ENCODE data around the gene CUEDC2.

CUEDC2 gene, protein sequence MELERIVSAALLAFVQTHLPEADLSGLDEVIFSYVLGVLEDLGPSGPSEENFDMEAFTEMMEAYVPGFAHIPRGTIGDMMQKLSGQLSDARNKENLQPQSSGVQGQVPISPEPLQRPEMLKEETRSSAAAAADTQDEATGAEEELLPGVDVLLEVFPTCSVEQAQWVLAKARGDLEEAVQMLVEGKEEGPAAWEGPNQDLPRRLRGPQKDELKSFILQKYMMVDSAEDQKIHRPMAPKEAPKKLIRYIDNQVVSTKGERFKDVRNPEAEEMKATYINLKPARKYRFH

DNA sequence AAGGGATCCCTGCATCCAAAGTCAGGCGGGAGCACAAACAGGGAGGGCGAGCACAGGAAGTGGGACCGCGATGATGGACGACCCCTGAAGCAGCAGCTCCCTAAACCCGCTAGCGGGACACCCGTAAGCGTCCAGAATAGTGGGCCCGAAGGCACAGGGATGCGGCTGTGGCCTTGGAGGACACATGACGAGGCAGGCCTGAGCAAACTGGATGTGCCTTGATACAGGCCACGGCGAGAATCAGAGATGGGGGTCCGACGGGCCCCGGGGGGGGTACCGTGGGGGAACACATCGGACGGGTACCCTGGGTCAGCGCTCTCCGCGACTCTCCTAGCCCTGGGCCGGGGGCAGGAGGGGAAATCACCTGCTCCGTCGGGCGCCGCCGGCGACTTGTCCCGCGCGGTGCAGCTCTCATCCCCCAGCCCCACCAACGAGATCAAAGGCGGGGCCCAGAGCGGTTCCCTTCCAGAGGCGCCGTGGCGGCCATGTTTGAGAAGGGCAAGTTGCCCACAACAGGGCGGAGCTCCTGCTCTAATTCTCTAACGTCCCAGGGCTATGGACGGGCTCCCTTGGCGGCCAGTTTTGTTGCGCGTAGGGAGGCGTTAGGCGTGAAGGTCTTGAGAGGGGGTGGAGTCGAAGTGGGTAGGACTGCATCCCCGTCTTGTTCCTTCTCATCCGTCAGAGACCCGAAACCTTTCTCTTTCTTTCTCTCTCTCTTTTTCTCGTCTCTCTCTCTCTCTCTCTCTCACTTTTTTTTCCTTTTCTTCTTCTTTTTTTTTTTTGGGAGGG is at the start of gene CUEDC2:
CUEDC2 (minus strand) TSS at position 413 of the 789 bp plus-strand sequence. CDS start 7,386 bp downstream, outside the sequence.
- peak; percentile 91 for DNase-seq (ENCODE audit: low spot score)
- TF ChIP-seq, protein P1, sequence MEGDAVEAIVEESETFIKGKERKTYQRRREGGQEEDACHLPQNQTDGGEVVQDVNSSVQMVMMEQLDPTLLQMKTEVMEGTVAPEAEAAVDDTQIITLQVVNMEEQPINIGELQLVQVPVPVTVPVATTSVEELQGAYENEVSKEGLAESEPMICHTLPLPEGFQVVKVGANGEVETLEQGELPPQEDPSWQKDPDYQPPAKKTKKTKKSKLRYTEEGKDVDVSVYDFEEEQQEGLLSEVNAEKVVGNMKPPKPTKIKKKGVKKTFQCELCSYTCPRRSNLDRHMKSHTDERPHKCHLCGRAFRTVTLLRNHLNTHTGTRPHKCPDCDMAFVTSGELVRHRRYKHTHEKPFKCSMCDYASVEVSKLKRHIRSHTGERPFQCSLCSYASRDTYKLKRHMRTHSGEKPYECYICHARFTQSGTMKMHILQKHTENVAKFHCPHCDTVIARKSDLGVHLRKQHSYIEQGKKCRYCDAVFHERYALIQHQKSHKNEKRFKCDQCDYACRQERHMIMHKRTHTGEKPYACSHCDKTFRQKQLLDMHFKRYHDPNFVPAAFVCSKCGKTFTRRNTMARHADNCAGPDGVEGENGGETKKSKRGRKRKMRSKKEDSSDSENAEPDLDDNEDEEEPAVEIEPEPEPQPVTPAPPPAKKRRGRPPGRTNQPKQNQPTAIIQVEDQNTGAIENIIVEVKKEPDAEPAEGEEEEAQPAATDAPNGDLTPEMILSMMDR (IDR thresholded peaks at IDR 0.05; ENCODE audit: extremely low read depth, missing control alignments), result no peak

DNA sequence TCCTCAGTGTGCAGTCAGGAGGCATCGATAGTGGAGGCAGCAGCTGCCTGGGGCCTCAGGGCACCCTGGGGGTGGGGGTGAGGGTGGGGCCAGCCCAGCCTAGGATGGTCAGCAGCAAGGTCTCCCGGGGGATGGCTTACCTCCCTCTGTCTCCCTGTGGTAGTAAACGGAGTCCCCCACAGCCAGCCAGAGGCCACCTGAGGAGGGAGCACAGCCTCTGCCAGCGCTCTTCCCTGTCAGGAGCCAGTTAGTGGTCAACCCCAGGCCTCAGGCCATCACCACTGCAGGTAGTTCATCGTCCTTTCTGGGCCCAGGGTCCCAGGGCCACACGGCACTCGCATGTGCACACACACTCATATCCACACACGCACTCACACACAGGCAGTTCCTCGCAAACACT is 48.0 kb upstream of the CUEDC2 start:
- TF ChIP-seq, protein P1 (IDR thresholded peaks at IDR 0.05; ENCODE audit: extremely low read depth, missing control alignments), result no peak

DNA sequence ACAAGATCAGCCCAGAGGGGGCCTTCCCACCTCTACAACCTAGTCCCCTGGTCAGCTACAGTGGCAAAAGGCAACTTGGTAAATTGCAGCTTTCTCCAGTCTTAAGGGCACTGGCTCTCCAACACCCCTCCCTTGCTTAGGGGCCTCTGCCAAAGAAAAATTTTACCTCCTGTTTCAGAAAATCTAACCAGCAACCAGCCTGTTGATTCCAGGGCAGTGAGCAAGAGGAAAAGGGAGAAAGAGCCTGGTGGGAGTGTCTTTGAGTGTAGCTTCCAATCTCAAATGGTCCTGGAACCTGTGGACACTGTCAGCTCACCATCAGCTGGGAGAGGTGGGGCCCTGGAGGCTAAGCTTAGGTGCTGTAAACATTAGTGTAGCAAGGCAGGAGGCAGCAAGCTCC is 47.3 kb upstream of the CUEDC2 start:
- TF ChIP-seq, protein P1 (IDR thresholded peaks at IDR 0.05; ENCODE audit: extremely low read depth, missing control alignments), result no peak
- no peak for DNase-seq (ENCODE audit: low spot score)

More for the DNA sequence above, 48.0 kb upstream of the CUEDC2 start:
- no peak for DNase-seq (ENCODE audit: low spot score)

DNA sequence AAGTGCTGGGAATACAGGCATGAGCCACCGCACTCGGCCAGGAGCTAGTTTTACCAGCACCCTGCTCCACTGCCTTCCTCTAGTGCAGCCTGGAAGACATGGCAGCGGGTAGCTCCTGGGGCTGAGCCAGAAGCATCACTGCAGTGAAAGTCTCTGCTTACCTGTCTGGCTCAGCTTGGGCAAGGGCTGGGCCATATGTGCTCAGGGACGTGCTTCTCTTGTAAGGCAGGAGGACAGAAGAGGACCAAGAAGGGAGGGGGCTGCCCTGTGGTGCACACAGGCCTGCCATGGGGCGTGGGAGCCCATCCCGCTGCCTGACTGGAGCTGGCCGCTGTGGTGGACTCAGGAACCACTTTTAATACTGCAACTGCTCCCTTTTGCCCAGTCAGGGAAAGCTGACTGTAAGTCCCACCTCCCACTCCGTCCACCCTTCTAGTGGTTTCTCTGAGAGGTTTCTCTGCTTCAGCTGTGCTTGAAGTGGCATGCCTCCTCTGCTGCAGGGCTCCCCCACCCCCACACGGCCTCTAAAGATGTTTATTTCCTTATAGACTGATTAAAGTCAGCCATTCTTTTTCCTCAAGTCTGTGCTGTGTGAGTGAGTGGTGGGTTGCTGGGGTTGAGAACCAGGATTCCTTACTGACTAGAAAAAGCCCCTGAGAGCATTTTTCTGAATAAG is 44.2 kb upstream of the CUEDC2 start:
- TF ChIP-seq, protein P1 (IDR thresholded peaks at IDR 0.05; ENCODE audit: extremely low read depth, missing control alignments), result no peak
- DNase-seq (ENCODE audit: low spot score), result no peak

DNA sequence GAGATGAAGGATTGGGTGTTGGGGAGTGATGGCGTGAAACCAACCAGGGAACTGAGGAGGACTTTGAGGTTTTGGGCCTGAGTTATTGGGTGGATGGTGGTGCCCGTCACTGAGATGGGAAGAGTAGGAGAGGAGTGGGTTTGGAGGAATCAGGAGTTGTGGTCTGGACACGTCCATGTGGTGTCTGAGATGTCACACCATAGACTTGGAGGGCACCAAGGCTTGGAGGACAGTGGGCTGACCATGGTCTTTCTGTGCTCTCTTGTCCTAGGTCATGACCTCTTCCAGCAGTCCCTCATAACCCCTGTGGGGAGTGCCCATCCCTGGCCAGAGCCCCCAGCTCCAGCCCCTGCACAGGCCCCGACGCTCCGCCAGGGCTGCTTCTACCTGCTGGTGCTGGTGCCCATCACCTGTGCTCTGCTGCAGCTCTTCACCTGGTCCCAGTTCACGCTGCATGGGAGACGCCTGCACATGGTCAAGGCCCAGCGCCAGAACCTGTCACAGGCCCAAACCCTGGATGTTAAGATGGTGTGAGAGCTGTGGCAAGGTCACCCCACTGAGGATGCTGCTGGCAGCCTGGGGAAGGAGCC is 43.2 kb upstream of the CUEDC2 start:
- TF ChIP-seq, protein P1 (IDR thresholded peaks at IDR 0.05; ENCODE audit: extremely low read depth, missing control alignments), result no peak
- DNase-seq (ENCODE audit: low spot score), result no peak

DNA sequence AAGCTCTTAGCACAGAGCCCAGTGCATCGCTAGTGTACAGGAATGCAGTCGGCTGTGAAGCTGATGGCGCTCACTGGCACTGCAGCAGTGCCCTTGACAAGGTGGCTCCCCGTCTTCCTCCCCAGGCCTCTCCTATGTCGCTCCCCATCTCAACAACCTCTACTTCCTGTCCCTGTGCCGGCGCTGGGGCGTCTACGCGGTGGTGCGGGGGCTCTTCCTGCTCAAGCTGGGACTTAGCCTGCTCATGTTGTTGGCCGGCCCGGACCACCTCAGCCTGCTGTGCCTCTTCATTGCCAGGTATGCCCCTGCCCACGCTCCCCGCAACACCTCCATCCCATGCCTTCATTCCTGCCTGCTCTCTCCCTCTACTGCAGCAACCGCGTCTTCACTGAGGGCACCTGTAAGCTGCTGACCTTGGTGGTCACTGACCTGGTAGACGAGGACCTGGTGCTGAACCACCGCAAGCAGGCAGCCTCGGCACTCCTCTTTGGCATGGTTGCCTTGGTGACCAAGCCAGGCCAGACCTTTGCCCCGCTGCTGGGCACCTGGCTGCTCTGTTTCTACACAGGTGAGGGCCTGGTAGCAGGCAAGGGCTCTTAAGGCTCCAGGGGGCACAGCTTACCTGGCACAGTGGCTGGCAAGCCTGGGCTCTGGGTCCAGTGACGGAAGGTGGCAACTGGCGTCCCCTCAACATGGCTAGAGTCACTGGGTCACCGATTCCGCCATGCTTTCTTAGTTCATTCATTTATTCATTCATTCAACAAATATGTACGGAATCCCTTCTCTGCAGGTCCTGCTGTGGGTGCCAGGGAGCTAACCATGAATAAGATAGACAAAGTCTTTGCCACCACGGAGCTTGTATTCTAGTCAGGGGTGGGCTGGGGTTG is 41.3 kb upstream of the CUEDC2 start:
- no peak for DNase-seq (ENCODE audit: low spot score)
- TF ChIP-seq, protein P1 (IDR thresholded peaks at IDR 0.05; ENCODE audit: extremely low read depth, missing control alignments), result no peak

All from GM20000 (cell line).